ENCODE results near the gene PLPP6.

DNA sequence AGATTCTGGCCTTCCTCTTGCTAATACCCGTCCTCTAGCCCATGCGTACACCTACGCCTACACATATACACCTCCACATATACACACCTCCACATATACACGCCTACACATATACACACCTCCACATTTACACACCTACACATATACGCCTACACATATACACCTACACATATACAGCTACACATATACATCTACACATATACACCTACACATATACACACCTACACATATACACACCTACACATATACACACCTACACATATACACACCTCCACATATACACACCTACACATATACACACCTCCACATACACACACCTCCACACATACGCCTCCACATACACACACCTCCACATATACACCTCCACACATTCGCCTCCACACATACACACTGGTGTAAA lies 51.8 kb downstream of the PLPP6 start:
- TF ChIP-seq, protein P1, sequence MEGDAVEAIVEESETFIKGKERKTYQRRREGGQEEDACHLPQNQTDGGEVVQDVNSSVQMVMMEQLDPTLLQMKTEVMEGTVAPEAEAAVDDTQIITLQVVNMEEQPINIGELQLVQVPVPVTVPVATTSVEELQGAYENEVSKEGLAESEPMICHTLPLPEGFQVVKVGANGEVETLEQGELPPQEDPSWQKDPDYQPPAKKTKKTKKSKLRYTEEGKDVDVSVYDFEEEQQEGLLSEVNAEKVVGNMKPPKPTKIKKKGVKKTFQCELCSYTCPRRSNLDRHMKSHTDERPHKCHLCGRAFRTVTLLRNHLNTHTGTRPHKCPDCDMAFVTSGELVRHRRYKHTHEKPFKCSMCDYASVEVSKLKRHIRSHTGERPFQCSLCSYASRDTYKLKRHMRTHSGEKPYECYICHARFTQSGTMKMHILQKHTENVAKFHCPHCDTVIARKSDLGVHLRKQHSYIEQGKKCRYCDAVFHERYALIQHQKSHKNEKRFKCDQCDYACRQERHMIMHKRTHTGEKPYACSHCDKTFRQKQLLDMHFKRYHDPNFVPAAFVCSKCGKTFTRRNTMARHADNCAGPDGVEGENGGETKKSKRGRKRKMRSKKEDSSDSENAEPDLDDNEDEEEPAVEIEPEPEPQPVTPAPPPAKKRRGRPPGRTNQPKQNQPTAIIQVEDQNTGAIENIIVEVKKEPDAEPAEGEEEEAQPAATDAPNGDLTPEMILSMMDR (IDR thresholded peaks at IDR 0.05): no peak
- TF ChIP-seq POLR2A (IDR thresholded peaks at IDR 0.05) (no peak), POLR2AphosphoS5 (IDR thresholded peaks at IDR 0.05; ENCODE audit: insufficient read depth in 1 of 2, low read depth in 1 of 2) (no peak)

Data from vagina (tissue), 2 donors.